Stimulated activated CD4-positive, alpha-beta T cell treated with anti-CD3 and anti-CD28 coated beads, Interleukin-15, amount 100 ng/mL, for 24 hours (primary cell): ENCODE data around the gene IGFLR1.
A peak's percentile ranks its signal among the peaks of the same experiment; 100 is the strongest.
"Not testable (repeated sequence)": the region's sequence is repeated elsewhere in the genome, so short reads cannot be mapped to it uniquely, and the experiment has no call there.

ENCODE experiments used
- DNase-seq: peaks from one replicate; pipeline ENCODE4 v3.0.0-alpha.2; 2020

IGFLR1 gene

DNA sequence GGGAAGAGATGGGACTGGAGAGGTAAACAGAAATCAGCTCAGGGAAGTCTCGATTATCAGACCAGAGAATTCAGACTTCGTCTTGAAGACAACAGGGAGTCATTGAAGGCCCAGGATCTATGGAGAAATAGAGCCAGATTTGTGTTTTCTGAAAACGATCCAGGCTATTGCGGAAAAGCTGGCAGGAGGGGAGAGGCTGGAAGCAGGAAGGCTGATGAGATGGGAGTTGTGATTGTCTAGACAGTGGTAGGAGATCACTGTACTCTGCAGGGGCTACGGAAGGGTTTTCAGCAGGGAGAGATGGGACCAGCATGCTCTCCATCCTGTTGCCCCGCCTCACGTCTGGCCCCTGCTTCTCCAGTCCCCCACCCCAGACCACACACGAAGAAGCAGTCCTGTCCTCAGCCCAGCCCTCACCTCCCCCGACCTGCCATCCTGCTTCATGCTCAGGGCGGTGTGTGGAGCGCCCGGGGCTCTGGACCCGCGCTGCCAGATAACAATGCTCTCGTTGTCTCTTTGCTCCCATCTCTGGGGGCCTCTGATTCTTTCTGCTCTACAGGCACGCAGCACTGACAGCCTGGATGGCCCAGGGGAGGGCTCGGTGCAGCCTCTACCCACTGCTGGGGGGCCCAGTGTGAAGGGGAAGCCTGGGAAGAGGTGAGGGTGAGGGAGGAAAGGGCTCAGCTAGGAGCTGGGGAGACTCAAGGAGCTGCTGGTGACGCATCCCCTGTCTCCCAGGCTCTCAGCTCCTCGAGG, 35.0 kb upstream of the IGFLR1 start:
- no peak for DNase-seq

DNA sequence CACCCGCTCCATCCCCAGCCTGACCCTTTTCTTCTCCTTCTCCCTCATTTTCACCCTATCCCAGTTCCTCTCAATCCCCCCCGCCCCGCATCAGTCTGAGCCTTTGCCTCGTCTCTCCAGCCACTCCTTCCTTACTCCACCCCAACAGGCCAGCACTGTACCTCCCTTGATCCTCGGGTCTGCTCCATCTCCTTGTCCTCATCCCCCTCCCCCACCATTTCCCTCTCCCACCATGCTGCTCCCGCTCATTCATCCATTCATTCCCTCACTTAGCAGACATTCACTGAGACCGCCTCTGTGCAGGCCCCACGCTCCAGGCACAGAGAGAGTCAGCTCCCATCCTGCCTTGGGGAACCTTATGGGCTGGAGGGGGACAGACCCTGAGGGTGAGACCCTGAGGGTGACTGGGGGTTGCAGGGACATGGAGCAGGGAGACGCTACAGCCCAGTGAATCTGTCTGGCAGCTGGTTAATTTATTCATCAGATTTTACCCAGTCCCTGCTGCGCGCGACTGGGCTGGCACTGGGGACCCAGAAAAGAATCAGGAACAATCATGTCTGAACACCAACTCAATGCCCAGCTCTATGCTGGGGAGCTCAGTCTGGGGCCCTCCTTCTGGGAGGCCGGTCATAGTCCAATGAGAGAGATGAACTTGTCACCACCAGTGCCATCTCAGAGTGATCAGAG, 34.0 kb upstream of the IGFLR1 start:
- DNase-seq: no peak

DNA sequence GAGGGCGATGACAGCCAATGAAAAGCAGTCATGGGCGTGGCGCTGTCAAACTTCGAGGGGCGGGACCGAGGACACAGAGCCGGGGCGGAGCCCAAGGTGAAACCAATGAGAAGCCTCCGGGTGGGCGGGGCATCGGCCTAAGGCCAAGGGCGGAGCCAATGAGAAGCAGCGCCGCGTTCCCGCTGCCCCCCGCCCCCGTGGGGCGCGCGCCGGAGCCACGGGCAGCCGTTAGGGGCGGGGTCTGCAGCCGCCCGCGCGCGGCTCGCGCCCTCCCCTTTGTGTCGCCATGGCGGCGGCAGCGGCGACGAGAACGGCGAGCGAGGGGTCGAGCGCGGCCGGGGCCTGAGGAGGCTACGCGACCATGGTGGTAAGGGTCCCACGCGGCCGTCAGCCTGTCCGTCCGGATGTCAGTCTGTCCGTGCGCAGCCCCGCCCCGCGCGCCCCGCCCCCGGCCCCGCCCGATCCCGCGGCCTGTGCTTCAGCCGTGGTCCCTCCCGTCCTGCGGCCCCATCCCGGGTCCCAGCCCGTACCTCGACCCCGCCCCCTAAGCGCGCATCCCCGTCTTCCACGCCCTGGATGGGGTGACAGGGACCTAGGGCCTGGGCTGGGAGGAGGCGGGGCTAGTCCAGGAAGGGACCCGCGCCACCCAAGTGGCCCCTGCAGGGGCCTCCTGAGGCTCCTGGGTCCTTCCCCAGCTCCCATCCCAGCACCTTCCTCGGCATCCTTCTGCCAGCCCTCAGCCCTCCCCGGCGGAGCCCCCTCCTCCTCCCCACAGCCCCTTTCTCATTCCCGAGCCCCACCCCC, 33.2 kb upstream of the IGFLR1 start, which contains the start of gene ARHGAP33:
Gene ARHGAP33 (plus strand): TSS at position 267 of the 804 bp plus-strand sequence. CDS start 95 bp downstream, at position 362.
- DNase-seq: peak; percentile 100

DNA sequence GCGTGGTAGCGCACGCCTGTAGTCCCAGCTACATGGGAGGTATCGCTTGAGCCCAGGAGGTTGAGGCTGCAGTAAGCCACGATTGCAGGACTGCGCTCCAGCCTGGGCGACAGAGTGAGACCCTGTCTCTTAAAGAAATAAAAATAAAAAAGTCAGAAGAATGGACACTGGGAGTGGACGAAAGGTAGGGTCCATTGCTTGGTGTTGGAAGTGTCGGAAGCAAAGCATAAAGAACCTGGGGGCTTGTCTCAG, 32.7 kb upstream of the IGFLR1 start:
- no peak for DNase-seq

DNA sequence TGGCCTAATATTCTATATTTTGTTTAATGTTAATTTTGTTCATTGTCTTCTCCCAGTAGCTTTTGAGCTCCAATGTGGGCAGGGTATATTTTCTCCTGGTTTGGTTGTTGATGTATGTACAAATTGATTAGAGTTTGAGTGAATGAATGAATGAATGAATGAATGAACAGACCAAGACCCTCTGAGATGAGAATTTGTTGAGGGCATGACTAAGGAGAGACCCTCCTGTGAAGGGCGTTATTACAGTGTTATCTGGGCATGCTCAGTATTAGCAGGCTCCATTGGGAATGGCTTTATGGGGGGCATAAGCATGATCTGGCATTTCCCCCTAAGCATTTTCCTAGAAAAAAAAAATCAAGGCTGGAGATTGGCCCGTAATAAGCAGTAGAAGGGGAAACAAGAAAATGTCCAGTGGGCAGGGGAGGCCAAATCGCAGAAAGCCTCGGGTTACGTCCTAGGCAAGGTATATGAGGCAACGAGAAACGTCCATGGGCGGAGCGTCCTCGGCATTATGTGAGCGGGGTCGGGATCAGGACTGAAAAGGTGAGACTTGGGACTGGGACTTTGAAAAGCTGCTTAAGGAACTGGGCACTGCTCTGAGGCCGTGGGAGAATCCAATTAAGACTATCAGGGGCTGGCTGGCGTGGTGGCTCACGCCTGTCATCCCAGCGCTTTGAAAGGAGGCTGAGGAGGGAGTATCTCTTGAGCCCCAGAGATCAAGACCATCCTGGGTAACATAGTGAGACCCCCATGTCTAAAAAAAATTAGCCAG, 32.2 kb upstream of the IGFLR1 start:
- DNase-seq: no peak

DNA sequence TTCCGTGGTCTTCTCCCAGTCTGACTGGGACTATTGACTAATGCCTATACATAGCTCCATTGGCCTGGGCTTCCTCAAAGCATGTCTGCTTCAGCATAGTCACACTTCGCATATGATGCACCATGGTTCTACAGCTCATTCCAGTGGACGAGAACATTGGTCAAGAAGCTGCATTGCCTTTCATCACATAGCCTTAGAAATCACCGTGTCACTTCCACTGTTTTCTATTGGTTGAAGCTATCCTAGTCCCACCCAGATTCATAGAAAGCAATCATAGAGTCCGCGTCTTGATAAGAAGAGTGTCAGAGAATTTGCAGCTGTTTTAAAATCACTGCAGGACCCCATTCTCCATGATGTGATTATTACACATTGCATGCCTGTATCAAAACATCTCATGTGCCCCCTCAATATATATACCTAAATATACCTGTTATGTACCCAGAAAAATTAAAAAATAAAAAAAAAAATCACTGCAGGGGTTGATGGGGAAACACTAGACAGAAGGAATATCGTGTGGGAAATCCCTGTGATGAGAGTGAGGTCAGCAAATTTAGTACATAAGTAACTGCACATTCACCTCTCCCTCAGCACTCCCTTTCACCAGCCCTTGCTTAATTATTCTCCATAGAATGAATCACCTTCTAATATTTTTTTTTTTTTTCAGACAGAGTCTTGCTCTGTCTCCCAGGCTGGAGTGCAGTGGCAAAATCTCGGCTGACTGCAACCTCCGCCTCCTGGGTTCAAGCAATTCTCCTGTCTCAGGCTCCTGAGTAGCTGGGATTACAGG, 31.0 kb upstream of the IGFLR1 start:
- no peak for DNase-seq

DNA sequence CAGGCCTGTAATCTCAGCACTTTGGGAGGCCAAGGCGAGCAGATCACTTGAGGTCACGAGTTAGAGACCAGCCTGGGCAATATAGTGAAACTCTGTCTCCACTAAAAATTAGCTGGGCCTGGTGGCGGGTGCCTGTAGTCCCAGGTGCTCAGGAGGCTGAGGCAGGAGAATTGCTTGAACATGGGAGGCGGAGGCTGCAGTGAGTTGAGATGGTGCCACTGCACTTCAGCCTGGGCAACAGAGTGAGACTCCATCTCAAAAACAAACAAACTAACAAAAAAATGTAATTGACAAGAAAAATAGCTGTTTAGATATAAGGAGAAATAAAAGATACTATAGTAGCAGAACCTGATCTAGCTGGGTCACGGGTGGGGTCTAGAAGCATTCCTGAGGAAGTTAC, 30.1 kb upstream of the IGFLR1 start:
- not testable (repeated sequence) for DNase-seq

DNA sequence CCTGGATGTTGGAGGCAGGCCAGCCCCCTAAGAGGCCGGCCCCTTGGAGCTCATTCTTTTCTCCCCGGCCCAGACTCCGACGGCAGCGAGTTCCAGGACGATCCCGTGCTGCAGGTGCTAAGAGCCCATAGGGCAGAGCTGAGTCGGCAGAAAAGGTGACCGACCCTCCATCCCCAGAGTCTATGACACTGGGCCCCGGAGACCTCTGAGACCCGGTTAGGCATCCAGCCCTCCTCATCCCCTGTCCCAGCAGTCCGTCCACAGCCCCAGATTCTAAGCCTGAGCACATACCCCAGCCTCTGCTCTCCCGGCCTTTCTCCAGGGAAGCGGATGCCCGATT, 25.8 kb upstream of the IGFLR1 start:
- no peak for DNase-seq

DNA sequence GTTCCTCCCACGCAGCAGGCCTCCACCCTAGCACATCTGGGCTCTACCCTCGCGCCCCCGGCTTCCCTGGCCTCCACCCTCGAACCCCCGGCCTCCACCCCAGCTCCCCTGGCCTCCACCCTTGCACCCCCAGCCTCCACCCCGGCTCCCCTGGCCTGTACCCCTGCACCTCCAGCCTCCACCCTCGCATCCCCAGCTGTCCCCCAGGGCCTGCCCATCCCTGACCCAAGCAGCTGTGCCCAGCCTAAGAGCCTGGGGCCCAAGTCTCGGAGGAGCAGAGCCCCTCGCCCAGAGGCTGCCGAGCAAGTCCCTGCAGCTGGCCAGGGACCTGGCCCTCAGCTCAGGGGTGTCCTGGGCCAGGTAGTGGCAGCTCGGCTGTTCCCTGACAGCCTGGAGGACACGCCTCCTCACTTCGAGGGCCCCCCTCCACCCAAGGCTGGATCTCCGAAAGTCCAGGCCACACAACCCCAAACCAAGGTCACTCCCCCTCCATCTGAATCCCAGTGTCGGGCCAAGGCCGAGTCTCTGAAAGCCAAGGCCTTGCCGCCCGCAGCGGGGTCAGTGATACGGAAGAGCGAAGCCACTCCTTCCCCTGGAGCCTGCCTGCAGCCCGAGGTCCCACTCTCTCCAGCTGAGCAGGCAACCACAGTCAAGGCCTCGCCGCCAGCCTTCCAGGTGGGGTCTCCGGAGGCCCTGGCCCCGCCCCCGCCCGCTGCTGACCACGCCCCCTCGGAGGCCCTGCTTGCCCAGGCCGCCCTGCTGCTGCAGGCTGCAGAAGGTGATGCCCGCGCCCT, 25.2 kb upstream of the IGFLR1 start:
- no peak for DNase-seq

DNA sequence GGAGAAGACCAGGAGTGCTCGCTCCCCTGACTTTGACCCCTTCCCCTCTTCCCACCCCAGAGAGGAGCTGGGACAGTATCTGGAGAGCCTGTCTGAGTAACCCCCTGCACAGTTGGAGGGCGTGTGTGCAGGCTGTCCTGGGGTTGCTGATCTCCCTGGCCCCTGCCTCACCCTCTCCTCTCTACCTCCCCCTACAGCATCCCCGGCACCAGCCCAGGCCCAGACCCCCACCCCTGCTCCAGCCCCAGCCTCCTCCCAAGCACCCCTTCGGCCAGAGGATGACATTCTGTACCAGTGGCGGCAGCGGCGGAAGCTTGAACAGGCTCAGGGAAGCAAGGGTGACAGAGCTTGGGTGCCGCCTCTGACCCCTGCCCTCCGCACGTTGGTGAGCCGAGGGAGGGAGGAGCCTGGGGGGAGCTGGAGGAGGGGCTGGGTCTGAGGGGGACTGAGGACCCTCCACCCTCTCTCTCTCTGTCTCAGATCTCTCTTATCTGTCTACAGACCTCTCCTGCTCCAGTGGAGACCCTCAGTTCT, 24.4 kb upstream of the IGFLR1 start:
- DNase-seq: no peak

DNA sequence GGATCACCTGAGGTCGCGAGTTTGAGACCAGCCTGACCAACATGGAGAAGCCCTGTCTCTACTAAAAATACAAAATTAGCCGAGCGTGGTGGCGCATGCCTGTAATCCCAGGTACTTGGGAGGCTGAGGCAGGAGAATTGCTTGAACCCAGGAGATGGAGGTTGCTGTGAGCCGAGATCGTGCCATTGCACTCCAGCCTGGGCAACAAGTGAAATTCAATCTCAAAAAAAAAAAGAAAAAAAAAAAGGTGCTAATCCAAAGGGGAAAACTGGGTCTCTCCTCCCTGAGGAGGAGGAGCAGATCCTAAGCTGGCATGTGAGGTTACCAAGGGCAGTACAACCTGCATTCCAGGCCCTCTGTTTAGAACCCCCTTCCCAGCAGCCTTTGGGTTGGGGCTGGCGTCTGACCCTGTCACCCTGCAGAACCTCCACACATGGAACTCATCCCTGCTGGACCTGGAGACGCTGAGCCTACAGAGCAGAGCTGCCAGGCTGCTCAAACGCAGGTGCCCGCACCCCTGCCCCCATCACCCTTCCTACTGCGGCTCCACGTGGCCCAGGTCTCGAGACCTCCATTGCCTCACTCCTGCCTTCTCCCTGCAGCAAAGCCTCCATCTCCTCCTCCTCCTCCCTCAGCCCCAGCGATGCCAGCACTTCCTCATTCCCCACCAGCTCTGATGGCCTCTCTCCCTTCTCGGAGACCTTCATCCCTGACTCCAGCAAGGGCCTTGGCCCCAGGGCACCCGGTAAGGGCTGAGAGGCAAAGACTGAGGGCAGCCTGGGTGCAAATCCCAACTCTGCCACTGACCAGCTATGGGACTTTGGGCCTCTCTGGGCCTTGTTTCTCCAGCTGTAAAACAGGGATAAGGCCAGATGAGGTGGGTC, 22.4 kb upstream of the IGFLR1 start:
- DNase-seq: no peak

DNA sequence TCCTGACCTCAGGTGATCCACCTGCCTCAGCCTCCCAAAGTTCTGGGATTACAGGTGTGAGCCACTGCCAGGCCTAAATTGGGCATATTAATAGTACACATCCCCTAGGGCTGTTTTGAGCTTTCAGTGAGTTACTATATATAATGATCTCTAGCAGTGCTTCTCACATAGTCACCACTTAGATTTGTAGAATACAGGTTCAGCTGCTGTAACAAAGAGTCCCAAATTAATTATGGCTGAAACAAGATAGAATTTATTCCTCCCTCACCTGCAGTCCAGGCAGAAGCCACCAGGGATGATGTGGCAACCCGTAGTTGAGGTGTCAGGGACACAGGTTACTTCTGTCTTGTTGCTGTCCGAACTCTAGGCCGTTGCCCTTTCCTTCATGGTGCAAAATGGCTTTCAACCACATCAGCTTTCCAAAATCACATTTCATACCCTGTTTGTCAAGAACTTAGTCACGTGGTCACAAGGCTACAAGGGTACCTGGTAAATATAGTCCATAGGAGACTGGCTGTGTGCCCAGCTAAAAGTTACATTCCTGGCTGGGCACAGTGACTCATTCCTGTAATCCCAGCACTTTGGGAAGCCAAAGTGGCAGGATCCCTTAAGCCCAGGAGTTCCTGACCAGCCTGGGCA, 18.6 kb upstream of the IGFLR1 start:
- no peak for DNase-seq

DNA sequence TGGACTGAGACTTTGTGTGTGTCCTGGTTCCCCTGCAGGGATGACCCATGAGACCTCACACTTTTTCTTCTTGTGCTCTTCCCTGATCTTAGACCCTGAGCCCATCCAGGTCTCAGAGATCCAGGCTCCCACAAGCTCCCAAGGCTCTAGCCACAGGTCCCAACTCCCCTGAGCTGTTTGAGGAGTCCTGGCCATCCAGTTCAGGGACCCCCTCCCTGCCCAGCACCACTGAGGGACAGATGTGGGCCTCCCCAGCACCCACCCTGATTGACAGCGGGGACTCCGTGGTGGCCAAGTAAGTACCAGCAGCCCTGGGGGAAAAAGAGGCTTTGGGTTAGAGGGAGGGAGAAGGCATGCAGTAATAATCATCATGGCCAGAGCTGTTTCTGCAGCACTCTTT, 17.4 kb upstream of the IGFLR1 start:
- no peak for DNase-seq

DNA sequence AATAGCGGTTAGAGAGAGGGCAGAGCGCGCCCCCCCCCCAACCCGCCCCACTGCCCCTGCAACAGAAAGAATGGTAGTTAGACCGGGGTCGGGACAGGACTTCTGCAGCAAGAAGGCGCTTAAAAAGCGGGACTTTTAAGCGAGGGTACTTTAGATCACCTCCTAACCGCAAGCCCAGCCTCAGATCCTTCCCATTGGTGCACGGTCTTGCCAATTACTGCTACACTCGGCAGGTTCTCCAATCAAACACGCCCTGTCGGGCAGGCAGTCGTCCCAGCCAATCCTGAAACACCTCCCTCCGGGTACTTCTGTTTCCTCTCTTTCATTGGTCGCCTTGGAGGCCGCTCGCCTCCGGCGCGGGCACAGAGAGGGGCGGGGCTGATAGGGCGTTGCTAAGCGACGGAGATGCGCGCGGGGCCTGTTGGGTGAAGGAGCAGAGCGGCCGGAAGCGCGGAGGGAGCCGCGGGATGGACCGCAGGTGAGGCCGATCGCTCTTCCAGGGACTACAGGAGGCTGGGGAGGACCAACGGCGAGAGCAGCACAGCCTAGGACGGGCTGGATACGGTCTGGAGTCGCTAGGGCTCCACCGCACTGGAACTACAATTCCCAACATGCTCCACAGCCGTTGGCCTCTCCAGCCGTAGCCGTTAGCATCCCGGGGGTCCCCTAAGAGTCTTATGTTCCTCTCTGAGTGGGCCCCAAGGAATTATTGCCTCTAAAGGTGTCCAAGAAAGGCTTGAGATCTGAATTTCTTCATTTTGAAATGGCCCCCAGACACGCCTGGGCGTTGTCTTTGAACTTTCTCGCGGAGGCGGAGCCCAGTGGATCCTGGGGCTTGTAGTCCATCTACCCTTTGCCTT, 15.7 kb upstream of the IGFLR1 start, which contains the start of gene PROSER3:
Gene PROSER3 (plus strand): TSS at position 428 of the 860 bp plus-strand sequence. CDS start 40 bp downstream, at position 468.
- DNase-seq: peak; percentile 98

DNA sequence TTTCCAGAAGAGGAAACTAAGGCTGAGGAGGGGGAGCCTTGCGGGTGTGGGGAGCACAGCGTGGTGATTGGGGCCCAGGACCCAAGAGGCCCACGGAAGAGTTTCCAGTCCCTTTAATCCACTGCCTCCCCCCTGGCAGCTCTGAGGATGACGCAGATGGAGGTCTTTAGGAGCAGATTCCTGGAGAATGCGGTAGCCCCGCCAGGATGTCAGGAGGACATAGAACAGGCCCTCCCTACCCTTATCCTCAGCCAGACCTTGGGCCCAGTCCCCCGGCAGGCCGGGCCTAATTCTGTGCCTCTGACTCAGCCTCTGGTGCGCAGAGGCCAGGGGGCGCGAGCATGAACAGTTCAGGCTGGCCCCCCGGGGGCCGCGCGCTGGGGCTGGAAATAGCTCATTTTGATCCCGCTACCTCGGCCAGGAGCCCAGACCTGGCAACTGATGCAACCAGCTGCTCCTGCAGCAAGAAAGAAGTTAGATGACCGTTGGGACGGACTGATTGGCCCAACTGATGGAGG, 15.0 kb upstream of the IGFLR1 start:
- peak; percentile 52 for DNase-seq

DNA sequence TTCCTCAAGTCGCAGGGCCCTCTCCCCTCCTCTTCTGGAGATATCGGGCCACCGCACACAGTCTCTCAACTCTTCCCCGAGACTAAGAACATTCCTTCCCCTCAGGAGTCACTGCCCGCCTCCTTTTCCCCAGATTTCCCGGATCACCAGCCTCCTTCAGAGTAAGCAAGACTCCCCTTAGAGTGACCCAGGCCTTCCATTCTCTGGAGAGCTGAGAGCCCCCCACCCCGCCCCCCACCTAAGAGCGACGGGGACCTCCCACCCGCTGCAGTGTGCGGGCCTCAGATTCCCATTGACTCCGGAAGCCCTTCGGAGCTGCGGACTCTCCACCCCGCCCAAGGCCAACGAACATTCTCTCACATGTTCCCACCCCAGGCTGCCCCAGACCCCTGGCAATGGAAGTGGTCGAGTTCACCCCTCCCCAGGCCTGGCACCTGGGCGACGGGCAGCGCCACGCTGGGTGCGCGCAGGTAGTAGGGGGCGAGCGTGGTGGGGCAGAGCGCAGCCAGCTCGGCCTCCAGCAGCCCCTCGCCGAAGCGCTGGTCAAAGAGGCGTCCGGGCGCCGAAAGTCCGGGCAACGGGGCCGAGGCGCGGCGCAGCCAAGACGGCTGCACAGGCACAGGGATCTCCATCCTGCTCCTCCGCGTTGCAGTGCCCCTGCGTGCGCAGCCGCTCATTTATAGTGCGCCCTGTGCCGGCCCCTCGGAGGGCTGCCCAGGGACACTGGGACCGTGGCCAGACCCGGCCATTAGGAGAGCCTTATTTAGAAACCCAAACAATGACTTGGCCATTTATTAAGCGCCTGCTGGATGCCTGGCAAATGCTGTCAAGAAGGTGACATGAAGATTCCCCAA, 14.4 kb upstream of the IGFLR1 start, which contains the start of gene HSPB6:
Gene HSPB6 (minus strand): TSS at position 653 of the 854 bp plus-strand sequence. CDS start 21 bp downstream, at position 632.
- no peak for DNase-seq
